CD14-positive monocyte (primary cell): ENCODE results near the gene ENDOV. TPM values are rescaled to one million over a fixed set of nuclear protein-coding genes. Genes with fewer than 3 reads are reported as not detected.

Source experiments
- DNase-seq, 3 donors: peaks; one replicate each; pipeline ENCODE4 v3.0.0-alpha.2; 2011 to 2022
- H2AFZ ChIP-seq: 2 replicates; pipeline ENCODE4 v1.6.0; 2012; ENCODE audit warnings: mild to moderate bottlenecking, low read depth, low read length, inconsistent platforms; ENCODE audit not compliant: insufficient read depth, poor library complexity, severe bottlenecking
- H3K27ac ChIP-seq, 2 donors: 1 replicate in 1 of 2; 2 replicates in 1 of 2; pipeline ENCODE4 v1.5.1; 2012 to 2013; ENCODE audit warnings: low read length in 2 of 2, control low read depth in 1 of 2, inconsistent platforms in 1 of 2, low read depth in 1 of 2, mild to moderate bottlenecking in 1 of 2
- H3K27me3 ChIP-seq, 2 donors: one replicate each; pipeline versions ENCODE4 v1.6.0 to v1.6.1; 2011 to 2013; ENCODE audit warnings: low read length in 2 of 2; ENCODE audit not compliant: control insufficient read depth in 2 of 2, insufficient read depth in 2 of 2
- H3K36me3 ChIP-seq, 2 donors: replicated peaks in 1 of 2; 1 replicate in 1 of 2; 2 replicates in 1 of 2; pipeline versions ENCODE4 v1.5.1 to v1.6.1; 2012 to 2013; ENCODE audit warnings: low read length in 2 of 2, control low read depth in 1 of 2, inconsistent platforms in 1 of 2, mild to moderate bottlenecking in 1 of 2; ENCODE audit not compliant: insufficient read depth in 2 of 2, control insufficient read depth in 1 of 2
- H3K4me1 ChIP-seq, 2 donors: 1 replicate in 1 of 2; 2 replicates in 1 of 2; pipeline versions ENCODE4 v1.5.1 to v1.6.1; 2012 to 2013; ENCODE audit warnings: low read length in 2 of 2, control low read depth in 1 of 2, inconsistent platforms in 1 of 2, mild to moderate bottlenecking in 1 of 2, moderate library complexity in 1 of 2; ENCODE audit not compliant: insufficient read depth in 2 of 2, control insufficient read depth in 1 of 2
- H3K4me2 ChIP-seq: replicated peaks from 2 replicates; pipeline ENCODE3; 2012; ENCODE audit warnings: low read length, moderate library complexity, mild to moderate bottlenecking; ENCODE audit not compliant: poor library complexity, severe bottlenecking; ENCODE audit errors: extremely low read depth
- H3K4me3 ChIP-seq, 3 experiments: fragments of 200-600 bp in 1 of 3; sonication (generic) in 1 of 3; replicated peaks in 1 of 3; 1 replicate in 2 of 3; 2 replicates in 1 of 3; pipeline ENCODE4 v1.5.1; 2011 to 2013; ENCODE audit warnings: low read length in 3 of 3, mild to moderate bottlenecking in 3 of 3, control low read depth in 2 of 3, low read depth in 2 of 3, inconsistent platforms in 1 of 3, moderate library complexity in 1 of 3
- H3K79me2 ChIP-seq: 2 replicates; pipeline ENCODE4 v1.6.0; 2012; ENCODE audit warnings: mild to moderate bottlenecking, control low read depth, inconsistent platforms, low read length, moderate library complexity; ENCODE audit not compliant: insufficient read depth
- H3K9ac ChIP-seq: 2 replicates; pipeline ENCODE4 v1.6.0; 2017; ENCODE audit warnings: low read length, mild to moderate bottlenecking; ENCODE audit not compliant: insufficient read depth, poor library complexity, severe bottlenecking
- H3K9me3 ChIP-seq, 2 donors: replicated peaks in 1 of 2; 1 replicate in 1 of 2; 2 replicates in 1 of 2; pipeline versions ENCODE4 v1.5.1 to v1.6.1; 2012 to 2013; ENCODE audit warnings: low read length in 2 of 2, control low read depth in 1 of 2; ENCODE audit not compliant: control insufficient read depth in 1 of 2, insufficient read depth in 1 of 2
- H4K20me1 ChIP-seq: 2 replicates; pipeline ENCODE4 v1.6.0; 2012; ENCODE audit warnings: mild to moderate bottlenecking, low read length, control low read depth, moderate library complexity; ENCODE audit not compliant: insufficient read depth
- H3K27ac Mint-ChIP-seq, 7 donors: one replicate each; pipeline ENCODE4 v1.8.0; 2020; ENCODE audit warnings: mild to moderate bottlenecking in 7 of 7, mixed read lengths in 7 of 7, moderate library complexity in 6 of 7, inconsistent platforms in 2 of 7
- H3K27me3 Mint-ChIP-seq, 3 donors: one replicate each; pipeline ENCODE4 v1.8.0; 2021 to 2022; ENCODE audit warnings: low read depth in 3 of 3, mild to moderate bottlenecking in 3 of 3, mixed read lengths in 3 of 3, moderate library complexity in 3 of 3, inconsistent platforms in 1 of 3
- H3K36me3 Mint-ChIP-seq, 2 donors: one replicate each; pipeline ENCODE4 v1.8.0; 2020; ENCODE audit warnings: mixed read lengths in 2 of 2, inconsistent platforms in 1 of 2, mild to moderate bottlenecking in 1 of 2
- H3K4me1 Mint-ChIP-seq: one replicate; pipeline ENCODE4 v1.8.0; 2020; ENCODE audit warnings: mild to moderate bottlenecking, mixed read lengths
- H3K4me3 Mint-ChIP-seq, 2 donors: one replicate each; pipeline ENCODE4 v1.8.0; 2020; ENCODE audit warnings: mild to moderate bottlenecking in 2 of 2, mixed read lengths in 2 of 2, moderate library complexity in 1 of 2
- H3K9me3 Mint-ChIP-seq, 7 donors: one replicate each; pipeline ENCODE4 v1.8.0; 2020 to 2022; ENCODE audit warnings: mixed read lengths in 7 of 7, mild to moderate bottlenecking in 6 of 7, moderate library complexity in 6 of 7, inconsistent platforms in 2 of 7
- CTCF ChIP-seq: fragments of 200-600 bp; IDR thresholded peaks from one replicate; pipeline ENCODE4 v1.8.0; 2022; ENCODE audit warnings: antibody characterized with exemption, mild to moderate bottlenecking
- WGBS: methylation state at CpG from one replicate; pipeline ENCODE4 v1.1.5; 2013; ENCODE audit warnings: missing lambda C conversion rate; ENCODE audit not compliant: insufficient coverage; 5-methylcytosine and 5-hydroxymethylcytosine counted together
- intact Hi-C, 2 donors: fragments of 100-400 bp; cut with micrococcal nuclease; formaldehyde crosslinking; loops; one replicate each; pipeline versions ENCODE4 v1.15.0 to v1.15.1; 2023
- polyA plus RNA-seq, 3 donors: library from polyadenylated mRNA; depleted of rRNA in 1 of 3; unstranded in 2 of 3; stranded (reverse) in 1 of 3; fragments of 300-500 nt in 2 of 3; fragments of >200 nt in 1 of 3; fragmentation: Illumina TruSeq in 2 of 3; gene quantifications; 1 replicate in 2 of 3; 2 replicates in 1 of 3; pipeline ENCODE4 v1.2.3, GENCODE V29; 2012 to 2021

ENDOV gene
- polyA plus RNA-seq, 3 donors, result 10.4 to 15.7 (median 13.3) TPM

GRCh38 chr17:80457236-80457856, 42.4 kb downstream of the ENDOV start:
- Mint-ChIP-seq H3K27ac (peak overlapping the region in 1 of 7 donors; percentile 68), H3K4me1 (peaks cover 28% of the 10 kb centered on the region), H3K9me3 (peaks cover 0 to 7% (median 5%) of the 10 kb centered on the region in 7 donors), H3K27me3 (peaks cover 25 to 31% (median 27%) of the 10 kb centered on the region in 3 donors), H3K4me3 (peak overlapping the region; percentile 37 to 39), H3K36me3 (no peaks in the 10 kb centered on the region)
- no peaks in the 10 kb centered on the region for H3K36me3 ChIP-seq
- WGBS, result 31% methylated on average over 14 of the region's 15 CpGs
- no peak overlapping the region for H3K4me3 ChIP-seq
- DNase-seq, result peak; percentile 58 to 78 (median 61)
- H3K9ac ChIP-seq, result peak overlapping the region; percentile 32
- H3K79me2 ChIP-seq, result no peaks in the 10 kb centered on the region
- H3K4me1 ChIP-seq, result peaks cover 23 to 35% of the 10 kb centered on the region in 2 donors
- no peak overlapping the region for H3K4me2 ChIP-seq
- peak overlapping the region; percentile 41 for H2AFZ ChIP-seq
- no peaks in the 10 kb centered on the region for H3K9me3 ChIP-seq
- H3K27ac ChIP-seq, result no peak overlapping the region
- no peak for TF ChIP-seq CTCF
- H3K27me3 ChIP-seq, result peaks cover 0 to 2% of the 10 kb centered on the region in 2 donors
- no peaks in the 10 kb centered on the region for H4K20me1 ChIP-seq
- intact Hi-C loops, result no loop called here

- no peaks in the 10 kb centered on the region for H3K9me3 ChIP-seq
- Mint-ChIP-seq H3K4me3 (no peak overlapping the region), H3K9me3 (peaks cover 0 to 7% (median 5%) of the 10 kb centered on the region in 7 donors), H3K36me3 (no peaks in the 10 kb centered on the region), H3K27ac (no peak overlapping the region), H3K27me3 (peaks cover 25 to 31% (median 29%) of the 10 kb centered on the region in 3 donors), H3K4me1 (peaks cover 28% of the 10 kb centered on the region)
- H3K4me2 ChIP-seq, result no peak overlapping the region
- no peak for DNase-seq
- H3K4me3 ChIP-seq, result no peak overlapping the region
- no peaks in the 10 kb centered on the region for H3K36me3 ChIP-seq
- no peaks in the 10 kb centered on the region for H3K79me2 ChIP-seq
- TF ChIP-seq CTCF, result no peak
- H3K27ac ChIP-seq, result no peak overlapping the region
- 96% methylated on average over 6 of the region's 8 CpGs for WGBS
- peak overlapping the region; percentile 32 for H3K9ac ChIP-seq
- peak overlapping the region; percentile 41 for H2AFZ ChIP-seq
- H3K4me1 ChIP-seq, result peaks cover 23 to 35% of the 10 kb centered on the region in 2 donors
- H3K27me3 ChIP-seq, result peaks cover 0 to 2% of the 10 kb centered on the region in 2 donors
- no peaks in the 10 kb centered on the region for H4K20me1 ChIP-seq
- intact Hi-C loops, result no loop called here
These were observed 43.0 kb downstream of the ENDOV start for GRCh38 chr17:80458016-80458415.
